T-cell (primary cell): ENCODE data around the gene ZNF846. TPM values are rescaled to one million over a fixed set of nuclear protein-coding genes. Genes with fewer than 3 reads are reported as not detected.

Source experiments
- ATAC-seq, 4 experiments: fragments of 200-7000 bp in 3 of 4; fragments of 150-1000 bp in 1 of 4; cut with Tn5 transposase; replicated peaks in 1 of 4; 1 replicate in 3 of 4; 2 replicates in 1 of 4; pipeline ENCODE4 v1.10.0; 2021; ENCODE audit warnings: moderate library complexity in 3 of 4, mild to moderate bottlenecking in 2 of 4, moderate number of reproducible peaks in 1 of 4
- CTCF ChIA-PET, 2 donors: fragments of 300-600 bp; sonication (Branson Sonifier 250); formaldehyde crosslinking; loops; one replicate each; lab custom pipeline; 2022; ENCODE audit warnings: antibody characterized with exemption in 2 of 2; lab: Charles Lee
- POLR2A ChIA-PET, 2 donors: fragments of 300-600 bp; sonication (Branson Sonifier 250); formaldehyde crosslinking; loops; one replicate each; lab custom pipeline; 2022; ENCODE audit warnings: antibody characterized with exemption in 2 of 2; lab: Charles Lee
- DNase-seq, 35 experiments: peaks; one replicate each; pipeline versions ENCODE4 v3.0.0 to v3.0.0-alpha.2; 2013 to 2023
- H3K27ac ChIP-seq: one replicate; pipeline ENCODE4 v1.5.1; 2013; ENCODE audit warnings: low read length
- H3K27me3 ChIP-seq, 2 experiments: replicated peaks in 1 of 2; 1 replicate in 1 of 2; 2 replicates in 1 of 2; pipeline versions ENCODE4 v1.6.1 to v1.7.0; 2013; ENCODE audit warnings: low read length in 1 of 2, mixed read lengths in 1 of 2; ENCODE audit not compliant: control insufficient read depth in 2 of 2, insufficient read depth in 2 of 2; ENCODE audit errors: extremely low read depth in 1 of 2
- H3K36me3 ChIP-seq, 2 donors: 1 replicate in 1 of 2; 2 replicates in 1 of 2; pipeline versions ENCODE4 v1.6.1 to v1.7.0; 2013; ENCODE audit warnings: low read length in 1 of 2; ENCODE audit not compliant: control insufficient read depth in 2 of 2, insufficient read depth in 1 of 2; ENCODE audit errors: extremely low read depth in 1 of 2
- H3K4me1 ChIP-seq, 2 experiments: 1 replicate in 1 of 2; 2 replicates in 1 of 2; pipeline versions ENCODE4 v1.6.1 to v1.7.0; 2013; ENCODE audit warnings: low read length in 2 of 2, mixed read lengths in 1 of 2; ENCODE audit not compliant: insufficient read depth in 2 of 2, control insufficient read depth in 1 of 2; ENCODE audit errors: extremely low read depth in 1 of 2
- H3K4me3 ChIP-seq, 2 donors: 1 replicate in 1 of 2; 2 replicates in 1 of 2; pipeline versions ENCODE4 v1.5.1 to v1.7.0; 2013; ENCODE audit warnings: mild to moderate bottlenecking in 2 of 2, low read length in 1 of 2, moderate library complexity in 1 of 2; ENCODE audit not compliant: control insufficient read depth in 1 of 2; ENCODE audit errors: extremely low read depth in 1 of 2
- H3K9me3 ChIP-seq: 2 replicates; pipeline ENCODE4 v1.7.0; 2013
- H3K27ac Mint-ChIP-seq, 2 donors: one replicate each; pipeline ENCODE4 v1.8.0; 2020 to 2021; ENCODE audit warnings: mild to moderate bottlenecking in 2 of 2, mixed read lengths in 2 of 2
- H3K27me3 Mint-ChIP-seq, 2 donors: one replicate each; pipeline ENCODE4 v1.8.0; 2021 to 2022; ENCODE audit warnings: mixed read lengths in 2 of 2
- H3K36me3 Mint-ChIP-seq: one replicate; pipeline ENCODE4 v1.8.0; 2021; ENCODE audit warnings: mixed read lengths
- H3K4me1 Mint-ChIP-seq, 3 donors: one replicate each; pipeline ENCODE4 v1.8.0; 2020 to 2022; ENCODE audit warnings: mixed read lengths in 3 of 3, mild to moderate bottlenecking in 1 of 3
- H3K4me3 Mint-ChIP-seq, 3 donors: one replicate each; pipeline ENCODE4 v1.8.0; 2020 to 2022; ENCODE audit warnings: mild to moderate bottlenecking in 3 of 3, mixed read lengths in 3 of 3, moderate library complexity in 3 of 3
- H3K9me3 Mint-ChIP-seq, 3 donors: one replicate each; pipeline ENCODE4 v1.8.0; 2020 to 2022; ENCODE audit warnings: mixed read lengths in 3 of 3
- WGBS: methylation state at CpG from one replicate; pipeline ENCODE4 v1.1.5; 2013; ENCODE audit warnings: missing lambda C conversion rate; ENCODE audit not compliant: insufficient coverage; 5-methylcytosine and 5-hydroxymethylcytosine counted together
- total RNA-seq, 35 experiments: library from RNA in 6 of 35; stranded (reverse) in 6 of 35; fragments of 120-200 nt in 1 of 35; gene quantifications; one replicate each; pipeline versions ENCODE4 v1.2.1 to v1.2.4 and lab custom pipeline; 2013 to 2026

Gene ZNF846
- total RNA-seq, 5 donors from 2014 or later (not counting 1 experiment from before 2014, with no cell fraction given), result 13.7 to 19.7 (median 18.4) TPM

DNA sequence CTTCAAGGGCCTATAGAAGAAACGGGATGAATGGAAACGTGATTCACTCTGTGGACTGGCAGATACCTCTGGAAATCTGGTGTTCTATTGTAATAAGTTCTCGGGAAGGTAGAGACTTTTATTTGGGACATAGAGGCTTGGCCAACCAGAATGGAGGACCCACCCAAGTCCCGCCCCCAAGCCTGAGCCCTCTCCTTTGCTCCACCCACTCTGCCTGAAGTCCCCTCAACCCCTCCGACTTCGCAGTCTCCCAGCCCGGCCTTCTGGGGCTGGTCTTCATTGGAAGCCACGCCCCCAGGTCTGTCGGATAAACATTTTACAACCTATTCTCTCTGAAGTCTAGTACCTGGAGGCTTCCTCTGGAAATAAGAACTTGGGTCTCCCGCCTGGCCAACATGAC, 33.4 kb upstream of the ZNF846 start:
- H3K27ac Mint-ChIP-seq, result peak overlapping the region in 1 of 2 donors; percentile 55
- Histone ChIP-seq H3K4me3 (no peak overlapping the region), H3K27me3 (no peaks in the 10 kb centered on the region), H3K4me1 (peaks cover 6 to 24% of the 10 kb centered on the region in 2 experiments), H3K27ac (no peak overlapping the region), H3K36me3 (peaks cover 0 to 6% of the 10 kb centered on the region in 2 donors), H3K9me3 (no peaks in the 10 kb centered on the region)
- H3K27me3 Mint-ChIP-seq, result no peaks in the 10 kb centered on the region
- DNase-seq, result no peak
- WGBS, result 91% methylated on average over 8 of the region's 10 CpGs
- no peak overlapping the region for H3K4me3 Mint-ChIP-seq
- H3K36me3 Mint-ChIP-seq, result no peaks in the 10 kb centered on the region
- POLR2A ChIA-PET, result interaction anchor here in 1 of 2 donors (0.7 kb wide), 1 partner anchor 16 kb away, joined by 5 read pairs; no protein-coding TSS in a partner anchor
- H3K4me1 Mint-ChIP-seq, result peaks cover 15 to 19% (median 18%) of the 10 kb centered on the region in 3 donors
- no peak for ATAC-seq
- CTCF ChIA-PET, result interaction anchor here in 1 of 2 donors (0.6 to 0.7 kb wide), 2 partner anchors 131 to 169 kb away, joined by 3 to 6 read pairs; no protein-coding TSS in a partner anchor
- no peaks in the 10 kb centered on the region for H3K9me3 Mint-ChIP-seq

GRCh38 chr19:9799162-9799561, 30.6 kb upstream of the ZNF846 start:
- H3K27ac ChIP-seq, result no peak overlapping the region
- POLR2A ChIA-PET, result interaction anchor here (0.5 to 0.8 kb wide), 4 partner anchors 16 to 173 kb away, joined by 3 to 10 read pairs (median 6); no protein-coding TSS in a partner anchor
- Mint-ChIP-seq H3K4me3 (no peak overlapping the region), H3K9me3 (no peaks in the 10 kb centered on the region), H3K4me1 (peaks cover 20 to 22% (median 20%) of the 10 kb centered on the region in 3 donors), H3K27ac (no peak overlapping the region), H3K36me3 (no peaks in the 10 kb centered on the region), H3K27me3 (no peaks in the 10 kb centered on the region)
- no peaks in the 10 kb centered on the region for H3K9me3 ChIP-seq
- H3K27me3 ChIP-seq, result no peaks in the 10 kb centered on the region
- CTCF ChIA-PET, result interaction anchor here (0.5 to 1.6 kb wide), 8 partner anchors 10 to 593 kb away, joined by 3 to 8 read pairs (median 4); partner anchors contain the start of gene ZNF846 (in 1 of the 2)
- no peak overlapping the region for H3K4me3 ChIP-seq
- no peaks in the 10 kb centered on the region for H3K36me3 ChIP-seq
- DNase-seq (no peak), ATAC-seq (no peak)
- peaks cover 6 to 18% of the 10 kb centered on the region in 2 experiments for H3K4me1 ChIP-seq

DNA sequence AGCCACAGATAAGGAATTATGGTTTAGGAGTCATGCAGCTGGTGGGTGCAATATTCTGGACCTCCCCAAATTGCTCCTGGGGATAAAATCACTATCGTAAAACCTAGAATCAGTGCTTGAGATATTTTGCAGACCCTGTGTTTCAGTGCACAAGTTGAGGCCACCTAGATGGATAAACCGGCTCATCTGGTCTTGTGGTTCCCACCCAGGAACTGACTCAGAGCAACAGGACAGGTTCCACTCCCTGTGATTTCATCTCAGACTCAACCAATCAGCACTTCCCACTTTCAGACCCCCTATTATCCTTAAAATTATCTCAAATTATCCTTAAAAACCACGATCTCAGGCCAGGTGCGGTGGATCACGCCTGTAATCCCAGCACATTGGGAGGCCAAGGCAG, 29.3 kb upstream of the ZNF846 start:
- H3K27ac ChIP-seq, result no peak overlapping the region
- no peaks in the 10 kb centered on the region for H3K27me3 ChIP-seq
- Mint-ChIP-seq H3K36me3 (no peaks in the 10 kb centered on the region), H3K4me1 (peaks cover 22 to 28% (median 23%) of the 10 kb centered on the region in 3 donors), H3K27ac (no peak overlapping the region), H3K9me3 (no peaks in the 10 kb centered on the region), H3K4me3 (no peak overlapping the region), H3K27me3 (no peaks in the 10 kb centered on the region)
- H3K4me3 ChIP-seq, result no peak overlapping the region
- POLR2A ChIA-PET, result no interaction called here
- no peak for DNase-seq
- ATAC-seq, result no peak
- 92% methylated on average over 3 of the region's 5 CpGs for WGBS
- no peaks in the 10 kb centered on the region for H3K9me3 ChIP-seq
- CTCF ChIA-PET, result interaction anchor here in 1 of 2 donors (1.6 kb wide), 1 partner anchor 172 kb away, joined by 8 read pairs; no protein-coding TSS in a partner anchor
- H3K36me3 ChIP-seq, result no peaks in the 10 kb centered on the region
- H3K4me1 ChIP-seq, result peaks cover 6 to 24% of the 10 kb centered on the region in 2 experiments

GRCh38 chr19:9796113-9796773, 27.7 kb upstream of the ZNF846 start:
- H3K27ac ChIP-seq, result peak overlapping the region; percentile 86
- no peak overlapping the region for H3K4me3 ChIP-seq
- H3K27me3 Mint-ChIP-seq, result no peaks in the 10 kb centered on the region
- no peaks in the 10 kb centered on the region for H3K9me3 Mint-ChIP-seq
- no peaks in the 10 kb centered on the region for H3K36me3 Mint-ChIP-seq
- H3K27me3 ChIP-seq, result no peaks in the 10 kb centered on the region
- peaks cover 6 to 30% of the 10 kb centered on the region in 2 experiments for H3K4me1 ChIP-seq
- ChIA-PET POLR2A (interaction anchor here in 1 of 2 donors (0.5 to 0.6 kb wide), 2 partner anchors 29 to 170 kb away, joined by 4 read pairs; no protein-coding TSS in a partner anchor), CTCF (interaction anchor here (0.5 to 1.3 kb wide), 7 partner anchors 27 to 662 kb away, joined by 3 to 12 read pairs (median 4); partner anchors contain the start of gene ZNF846 (in 1 of the 2))
- H3K27ac Mint-ChIP-seq, result peak overlapping the region; percentile 81 to 89
- H3K9me3 ChIP-seq, result no peaks in the 10 kb centered on the region
- DNase-seq (peak; percentile 65 to 94 (median 84)), ATAC-seq (peak; percentile 26 to 46 (median 40))
- peak overlapping the region in 1 of 3 donors; percentile 26 for H3K4me3 Mint-ChIP-seq
- no peaks in the 10 kb centered on the region for H3K36me3 ChIP-seq
- H3K4me1 Mint-ChIP-seq, result peaks cover 25 to 38% (median 26%) of the 10 kb centered on the region in 3 donors
- WGBS, result 96% methylated on average over 3 of the region's 6 CpGs

DNA sequence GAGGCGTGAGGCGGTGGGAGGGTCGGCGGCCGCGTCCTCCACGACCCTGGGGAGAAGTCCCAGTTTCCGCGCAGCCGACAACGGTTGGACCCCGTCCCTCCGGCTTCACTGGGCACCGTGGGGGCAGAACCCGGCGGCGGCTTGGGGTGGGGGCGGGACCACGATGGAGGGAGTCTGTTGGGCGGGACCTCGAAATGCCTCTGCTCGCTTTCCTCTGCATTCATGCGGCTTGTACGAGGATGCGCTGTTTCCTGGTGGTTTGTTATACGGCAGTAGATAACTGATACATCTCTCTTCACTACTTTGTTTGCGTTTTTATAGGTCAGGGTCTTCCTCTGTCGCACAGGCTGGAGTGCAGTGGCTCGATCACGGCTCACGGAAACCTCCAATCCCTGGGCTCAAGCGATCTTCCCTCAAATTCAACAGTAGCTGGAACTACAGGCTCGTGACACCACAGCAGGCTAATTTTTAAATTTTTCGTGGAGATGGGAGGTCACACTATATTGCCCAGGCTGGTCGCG, 24.6 kb upstream of the ZNF846 start:
- 22% methylated on average over 21 of the region's 36 CpGs for WGBS
- peak; percentile 10 to 36 (median 26) for ATAC-seq
- Mint-ChIP-seq H3K27me3 (no peaks in the 10 kb centered on the region), H3K36me3 (no peaks in the 10 kb centered on the region), H3K4me3 (peak overlapping the region; percentile 76 to 90 (median 84)), H3K9me3 (no peaks in the 10 kb centered on the region), H3K27ac (peak overlapping the region; percentile 87 to 90), H3K4me1 (peaks cover 23 to 33% (median 27%) of the 10 kb centered on the region in 3 donors)
- CTCF ChIA-PET, result no interaction called here
- no peaks in the 10 kb centered on the region for H3K27me3 ChIP-seq
- peak in 31 of 35 experiments; percentile 39 to 78 (median 56) for DNase-seq
- peak overlapping the region; percentile 96 for H3K27ac ChIP-seq
- POLR2A ChIA-PET, result no interaction called here
- H3K4me3 ChIP-seq, result peak overlapping the region; percentile 51 to 87
- no peaks in the 10 kb centered on the region for H3K36me3 ChIP-seq
- no peaks in the 10 kb centered on the region for H3K9me3 ChIP-seq
- H3K4me1 ChIP-seq, result peaks cover 3 to 22% of the 10 kb centered on the region in 2 experiments
